ENCODE results near the gene FERMT1.

- TF ChIP-seq CTCF (conservative IDR thresholded peaks at IDR 0.05; ENCODE audit: low read length) (no peak), EZH2phosphoT487 (IDR thresholded peaks at IDR 0.05; ENCODE audit: borderline replicate concordance) (no peak)
Observed at GRCh38 chr20:6055981-6056569, 66.8 kb downstream of the FERMT1 start.

Measured in Loucy (cell line).